GM23338 (cell line): Measurements from ENCODE around the gene SLC35F6.
"Not testable (repeated sequence)": the region's sequence is repeated elsewhere in the genome, so short reads cannot be mapped to it uniquely, and the experiment has no call there.

Experiments
- CREB1 ChIP-seq: fragments of 250-450 bp; sonication (Bioruptor Pico); IDR thresholded peaks from 2 replicates; pipeline ENCODE4 v1.5.0; 2020; ENCODE audit warnings: low read depth, mild to moderate bottlenecking, moderate library complexity
- EZH2 ChIP-seq: fragments of 200-600 bp; sonication (generic); IDR thresholded peaks from one replicate; pipeline ENCODE4 v1.8.0; 2017; ENCODE audit warnings: antibody characterized with exemption, mild to moderate bottlenecking, low read depth; ENCODE audit not compliant: unreplicated experiment
- EZH2phosphoT487 ChIP-seq: fragments of 200-600 bp; sonication (generic); IDR thresholded peaks from one replicate; pipeline ENCODE4 v1.8.1; 2018; ENCODE audit warnings: antibody characterized with exemption; ENCODE audit not compliant: unreplicated experiment
- JUNB ChIP-seq: IDR thresholded peaks from one replicate; pipeline ENCODE4 v1.6.1; 2016; ENCODE audit warnings: antibody characterized with exemption; ENCODE audit not compliant: unreplicated experiment
- POLR2AphosphoS5 ChIP-seq: IDR thresholded peaks from 2 replicates; pipeline ENCODE4 v1.6.1; 2016; ENCODE audit warnings: antibody characterized with exemption, low read depth
- STAT1 ChIP-seq: IDR thresholded peaks from one replicate; pipeline ENCODE4 v1.6.1; 2016; ENCODE audit warnings: antibody characterized with exemption; ENCODE audit not compliant: unreplicated experiment
- ZNF114 ChIP-seq: fragments of 250-450 bp; sonication (Bioruptor Pico); IDR thresholded peaks from 2 replicates; pipeline ENCODE4 v1.5.0; 2020; ENCODE audit warnings: mild to moderate bottlenecking, moderate library complexity
- TF ChIP-seq, protein P1 (sequence below), 2 experiments: fragments of 200-600 bp in 1 of 2; sonication (generic) in 1 of 2; conservative IDR thresholded peaks; 2 replicates each; pipeline versions ENCODE4 v1.5.1 to v1.6.1; 2016 to 2017; ENCODE audit warnings: antibody characterized with exemption in 2 of 2, low read depth in 2 of 2, mild to moderate bottlenecking in 2 of 2, moderate library complexity in 1 of 2
- TF ChIP-seq, protein P2 (sequence below): IDR thresholded peaks from 2 replicates; pipeline ENCODE4 v1.6.1; 2016; ENCODE audit warnings: antibody characterized with exemption
- TF ChIP-seq, protein P3 (sequence below): IDR thresholded peaks from one replicate; pipeline ENCODE4 v1.6.1; 2018; ENCODE audit warnings: antibody characterized with exemption; ENCODE audit not compliant: unreplicated experiment

DNA sequence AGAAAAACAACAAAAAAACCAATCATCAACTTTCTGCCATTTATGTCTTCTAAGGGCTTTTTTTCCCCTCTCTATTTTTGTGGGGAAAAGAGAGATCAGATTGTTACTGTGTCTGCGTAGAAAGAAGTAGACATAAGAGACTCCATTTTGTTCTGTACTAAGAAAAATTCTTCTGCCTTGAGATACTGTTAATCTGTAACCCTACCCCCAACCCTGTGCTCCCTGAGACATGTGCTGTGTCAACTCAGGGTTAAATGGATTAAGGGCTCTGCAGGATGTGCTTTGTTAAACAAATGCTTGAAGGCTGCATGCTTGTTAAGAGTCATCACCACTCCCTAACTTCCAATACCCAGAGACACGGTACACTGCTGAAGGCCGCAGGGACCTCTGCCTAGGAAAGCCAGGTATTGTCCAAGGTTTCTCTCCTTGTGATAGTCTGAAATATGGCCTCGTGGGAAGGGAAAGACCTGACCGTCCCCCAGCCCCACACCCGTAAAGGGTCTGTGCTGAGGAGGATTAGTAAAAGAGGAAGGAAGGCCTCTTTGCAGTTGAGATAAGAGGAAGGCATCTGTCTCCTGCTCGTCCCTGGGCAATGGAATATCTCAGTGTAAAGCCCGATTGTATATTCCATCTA is 14.2 kb upstream of the SLC35F6 start:
- not testable (repeated sequence) for TF ChIP-seq ZNF114 (CRISPR knock-in tag); EZH2; EZH2phosphoT487; STAT1; JUNB
- peak; percentile 63 for TF ChIP-seq CREB1 (CRISPR knock-in tag)
- TF ChIP-seq, protein P1, sequence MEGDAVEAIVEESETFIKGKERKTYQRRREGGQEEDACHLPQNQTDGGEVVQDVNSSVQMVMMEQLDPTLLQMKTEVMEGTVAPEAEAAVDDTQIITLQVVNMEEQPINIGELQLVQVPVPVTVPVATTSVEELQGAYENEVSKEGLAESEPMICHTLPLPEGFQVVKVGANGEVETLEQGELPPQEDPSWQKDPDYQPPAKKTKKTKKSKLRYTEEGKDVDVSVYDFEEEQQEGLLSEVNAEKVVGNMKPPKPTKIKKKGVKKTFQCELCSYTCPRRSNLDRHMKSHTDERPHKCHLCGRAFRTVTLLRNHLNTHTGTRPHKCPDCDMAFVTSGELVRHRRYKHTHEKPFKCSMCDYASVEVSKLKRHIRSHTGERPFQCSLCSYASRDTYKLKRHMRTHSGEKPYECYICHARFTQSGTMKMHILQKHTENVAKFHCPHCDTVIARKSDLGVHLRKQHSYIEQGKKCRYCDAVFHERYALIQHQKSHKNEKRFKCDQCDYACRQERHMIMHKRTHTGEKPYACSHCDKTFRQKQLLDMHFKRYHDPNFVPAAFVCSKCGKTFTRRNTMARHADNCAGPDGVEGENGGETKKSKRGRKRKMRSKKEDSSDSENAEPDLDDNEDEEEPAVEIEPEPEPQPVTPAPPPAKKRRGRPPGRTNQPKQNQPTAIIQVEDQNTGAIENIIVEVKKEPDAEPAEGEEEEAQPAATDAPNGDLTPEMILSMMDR (conservative IDR thresholded peaks at IDR 0.05; ENCODE audit: low read depth in 2 of 2): not testable (repeated sequence)
- peak; percentile 45; the same call in 1 of the 2 replicates for TF ChIP-seq POLR2AphosphoS5
- TF ChIP-seq, protein P2, sequence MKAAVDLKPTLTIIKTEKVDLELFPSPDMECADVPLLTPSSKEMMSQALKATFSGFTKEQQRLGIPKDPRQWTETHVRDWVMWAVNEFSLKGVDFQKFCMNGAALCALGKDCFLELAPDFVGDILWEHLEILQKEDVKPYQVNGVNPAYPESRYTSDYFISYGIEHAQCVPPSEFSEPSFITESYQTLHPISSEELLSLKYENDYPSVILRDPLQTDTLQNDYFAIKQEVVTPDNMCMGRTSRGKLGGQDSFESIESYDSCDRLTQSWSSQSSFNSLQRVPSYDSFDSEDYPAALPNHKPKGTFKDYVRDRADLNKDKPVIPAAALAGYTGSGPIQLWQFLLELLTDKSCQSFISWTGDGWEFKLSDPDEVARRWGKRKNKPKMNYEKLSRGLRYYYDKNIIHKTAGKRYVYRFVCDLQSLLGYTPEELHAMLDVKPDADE: peak; percentile 57
- TF ChIP-seq, protein P3, sequence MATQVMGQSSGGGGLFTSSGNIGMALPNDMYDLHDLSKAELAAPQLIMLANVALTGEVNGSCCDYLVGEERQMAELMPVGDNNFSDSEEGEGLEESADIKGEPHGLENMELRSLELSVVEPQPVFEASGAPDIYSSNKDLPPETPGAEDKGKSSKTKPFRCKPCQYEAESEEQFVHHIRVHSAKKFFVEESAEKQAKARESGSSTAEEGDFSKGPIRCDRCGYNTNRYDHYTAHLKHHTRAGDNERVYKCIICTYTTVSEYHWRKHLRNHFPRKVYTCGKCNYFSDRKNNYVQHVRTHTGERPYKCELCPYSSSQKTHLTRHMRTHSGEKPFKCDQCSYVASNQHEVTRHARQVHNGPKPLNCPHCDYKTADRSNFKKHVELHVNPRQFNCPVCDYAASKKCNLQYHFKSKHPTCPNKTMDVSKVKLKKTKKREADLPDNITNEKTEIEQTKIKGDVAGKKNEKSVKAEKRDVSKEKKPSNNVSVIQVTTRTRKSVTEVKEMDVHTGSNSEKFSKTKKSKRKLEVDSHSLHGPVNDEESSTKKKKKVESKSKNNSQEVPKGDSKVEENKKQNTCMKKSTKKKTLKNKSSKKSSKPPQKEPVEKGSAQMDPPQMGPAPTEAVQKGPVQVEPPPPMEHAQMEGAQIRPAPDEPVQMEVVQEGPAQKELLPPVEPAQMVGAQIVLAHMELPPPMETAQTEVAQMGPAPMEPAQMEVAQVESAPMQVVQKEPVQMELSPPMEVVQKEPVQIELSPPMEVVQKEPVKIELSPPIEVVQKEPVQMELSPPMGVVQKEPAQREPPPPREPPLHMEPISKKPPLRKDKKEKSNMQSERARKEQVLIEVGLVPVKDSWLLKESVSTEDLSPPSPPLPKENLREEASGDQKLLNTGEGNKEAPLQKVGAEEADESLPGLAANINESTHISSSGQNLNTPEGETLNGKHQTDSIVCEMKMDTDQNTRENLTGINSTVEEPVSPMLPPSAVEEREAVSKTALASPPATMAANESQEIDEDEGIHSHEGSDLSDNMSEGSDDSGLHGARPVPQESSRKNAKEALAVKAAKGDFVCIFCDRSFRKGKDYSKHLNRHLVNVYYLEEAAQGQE: not testable (repeated sequence)
